GM21423 (cell line): ENCODE data around the gene SS18L1.
"Not testable (repeated sequence)": the region's sequence is repeated elsewhere in the genome, so short reads cannot be mapped to it uniquely, and the experiment has no call there.

Experiments
- ATAC-seq: cut with Tn5 transposase; IDR thresholded peaks from one replicate; pipeline ENCODE4 v1.9.1; 2021; ENCODE audit warnings: mild to moderate bottlenecking, moderate library complexity; ENCODE audit not compliant: unreplicated experiment

Gene SS18L1, protein sequence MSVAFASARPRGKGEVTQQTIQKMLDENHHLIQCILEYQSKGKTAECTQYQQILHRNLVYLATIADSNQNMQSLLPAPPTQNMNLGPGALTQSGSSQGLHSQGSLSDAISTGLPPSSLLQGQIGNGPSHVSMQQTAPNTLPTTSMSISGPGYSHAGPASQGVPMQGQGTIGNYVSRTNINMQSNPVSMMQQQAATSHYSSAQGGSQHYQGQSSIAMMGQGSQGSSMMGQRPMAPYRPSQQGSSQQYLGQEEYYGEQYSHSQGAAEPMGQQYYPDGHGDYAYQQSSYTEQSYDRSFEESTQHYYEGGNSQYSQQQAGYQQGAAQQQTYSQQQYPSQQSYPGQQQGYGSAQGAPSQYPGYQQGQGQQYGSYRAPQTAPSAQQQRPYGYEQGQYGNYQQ

DNA sequence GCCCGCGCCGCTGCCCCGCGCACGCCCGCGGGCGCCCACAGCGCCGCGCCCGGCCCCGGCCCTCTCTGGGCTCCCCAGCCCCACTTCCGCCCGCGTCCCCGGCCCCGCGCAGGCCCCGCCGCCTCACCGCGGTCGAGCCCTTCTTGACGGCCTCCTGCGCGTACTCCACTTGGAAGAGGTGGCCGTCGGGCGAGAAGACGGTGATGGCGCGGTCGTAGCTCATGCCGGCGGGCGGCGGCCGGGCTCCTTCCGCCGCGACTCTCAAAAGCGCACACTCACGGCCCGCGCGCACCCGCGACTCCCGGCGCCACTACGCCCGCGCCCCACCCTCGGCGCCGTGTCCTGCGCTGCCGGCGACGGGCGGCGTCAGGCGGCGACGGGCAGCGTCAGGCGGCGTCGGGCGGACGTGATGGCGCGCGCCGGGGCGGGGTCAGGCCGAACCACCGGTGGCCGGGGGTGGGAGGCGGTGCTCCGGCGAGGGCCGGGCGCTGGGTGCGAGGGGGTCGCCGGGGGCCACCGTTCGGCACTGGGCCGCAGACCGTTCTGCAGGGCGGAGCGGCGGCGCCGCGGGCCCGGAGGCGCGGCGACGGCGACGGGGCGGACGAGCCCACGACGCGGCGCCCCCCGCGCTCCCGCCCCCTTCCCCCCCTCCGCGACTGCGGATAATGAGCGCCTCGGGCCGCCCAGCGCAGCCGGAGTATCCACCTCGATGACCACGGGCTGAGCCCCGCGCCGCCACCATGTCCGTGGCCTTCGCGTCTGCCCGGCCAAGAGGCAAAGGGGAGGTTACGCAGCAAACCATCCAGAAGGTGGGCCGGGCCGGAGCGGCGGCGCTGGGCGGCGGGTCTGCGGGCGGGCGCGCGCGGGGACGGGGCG lies at the start of gene SS18L1, which contains the start of gene PSMA7:
Gene SS18L1 (plus strand): TSS at position 689 of the 876 bp plus-strand sequence. CDS start 52 bp downstream, at position 741.
Gene PSMA7 (minus strand): TSS at position 314 of the 876 bp plus-strand sequence. CDS start 91 bp downstream, at position 223.
- ATAC-seq, result peak; percentile 75

DNA sequence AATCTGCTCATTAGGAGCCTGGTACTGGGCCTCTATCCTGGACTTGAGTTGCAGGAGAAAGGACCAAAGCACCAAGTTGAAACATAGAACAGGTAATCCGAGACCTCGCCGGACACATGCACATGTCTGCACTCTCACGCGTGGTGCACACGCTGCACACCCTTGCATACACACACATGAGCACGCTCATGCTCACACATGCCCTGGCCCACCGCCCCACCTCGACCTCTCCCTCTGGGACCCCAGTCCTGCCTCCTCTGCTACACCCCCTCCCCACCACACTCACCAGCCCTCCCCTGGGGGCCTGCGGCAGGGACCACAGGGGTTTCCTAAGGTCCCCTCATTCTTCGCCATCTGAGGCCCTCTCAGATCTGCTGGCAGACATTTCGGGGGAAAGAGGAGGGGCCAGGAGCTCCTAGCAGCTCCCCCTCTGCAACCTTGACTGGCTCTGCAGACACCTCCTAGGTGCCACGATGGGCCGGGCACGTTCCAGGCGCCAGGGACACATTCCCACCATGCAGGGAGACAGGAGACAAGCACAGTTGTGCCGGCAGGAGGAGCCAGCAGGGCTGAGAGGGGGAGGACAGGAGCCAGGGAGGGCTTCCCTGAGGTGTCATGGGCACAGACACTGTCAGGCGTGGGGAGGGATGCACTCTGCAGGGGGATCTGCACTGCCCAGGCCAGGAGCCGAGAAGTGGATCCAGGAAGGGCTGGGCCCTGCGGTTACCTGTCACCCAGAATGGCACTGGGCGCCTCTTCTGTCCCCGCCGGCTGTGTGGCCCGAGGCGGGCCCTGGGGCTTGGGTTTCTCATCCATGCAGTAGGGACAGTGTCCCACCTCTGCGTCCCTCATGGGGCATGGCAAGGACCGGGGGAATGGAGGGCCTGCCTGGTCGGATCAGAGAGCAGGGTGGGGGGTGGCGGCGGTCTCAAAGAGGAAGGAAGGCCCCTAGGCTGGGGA lies 46.9 kb upstream of the SS18L1 start:
- no peak for ATAC-seq

DNA sequence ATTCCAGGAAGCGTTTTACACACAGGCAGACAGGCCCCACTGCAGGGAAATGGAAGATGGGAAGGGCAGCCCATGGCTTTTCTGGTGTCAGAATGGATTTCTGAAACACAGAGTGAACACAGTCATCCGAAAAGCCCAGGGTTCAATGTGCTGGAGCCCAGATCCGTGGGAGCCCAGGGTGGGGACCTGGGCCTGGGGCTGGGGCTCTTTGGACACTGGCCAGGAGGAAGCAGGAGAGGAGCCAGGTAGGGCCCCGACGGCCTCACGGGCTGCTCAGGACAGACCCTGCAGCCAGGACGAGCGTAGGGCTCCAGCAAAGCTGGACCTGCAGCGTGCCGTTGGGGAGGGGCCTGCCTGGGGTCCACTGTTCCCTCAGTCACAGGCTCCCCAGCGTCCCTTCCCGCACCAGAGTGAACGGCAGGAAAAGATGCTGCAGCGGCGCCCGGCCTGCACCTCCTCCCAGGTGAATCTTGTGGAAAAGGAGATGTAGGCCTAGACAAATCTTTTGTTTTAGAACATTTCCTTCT lies 45.6 kb upstream of the SS18L1 start:
- no peak for ATAC-seq

GRCh38 chr20:62101078-62101477 lies 42.5 kb upstream of the SS18L1 start:
- no peak for ATAC-seq

GRCh38 chr20:62103508-62104233 lies 39.9 kb upstream of the SS18L1 start:
- no peak for ATAC-seq

DNA sequence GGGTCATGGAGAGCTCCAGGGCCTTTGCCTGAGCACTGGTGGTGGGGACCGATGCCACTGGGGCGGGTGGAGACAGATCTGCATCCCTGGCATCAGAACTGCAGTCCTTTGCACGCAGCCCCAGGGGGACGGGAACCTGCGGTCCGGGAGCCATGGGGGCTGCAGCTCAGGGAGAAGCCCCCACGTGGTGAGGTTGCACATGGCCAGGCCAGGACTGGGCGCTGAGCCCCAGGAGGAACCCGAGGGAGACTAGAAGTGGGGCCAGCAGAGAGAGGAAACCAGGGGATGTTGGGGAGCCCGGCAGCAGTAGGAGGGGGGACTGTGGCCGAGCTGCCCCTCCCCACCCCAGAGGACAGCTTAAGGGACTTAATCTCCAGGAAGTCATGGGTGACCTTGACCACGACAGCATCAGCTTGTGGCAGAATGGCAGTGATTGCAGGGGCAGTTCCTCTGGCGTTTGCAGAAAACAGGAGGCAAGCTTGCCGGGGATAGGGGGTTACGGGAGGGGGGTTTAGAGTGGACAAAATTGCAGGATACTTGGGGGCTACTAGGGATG lies 39.3 kb upstream of the SS18L1 start:
- ATAC-seq, result no peak

DNA sequence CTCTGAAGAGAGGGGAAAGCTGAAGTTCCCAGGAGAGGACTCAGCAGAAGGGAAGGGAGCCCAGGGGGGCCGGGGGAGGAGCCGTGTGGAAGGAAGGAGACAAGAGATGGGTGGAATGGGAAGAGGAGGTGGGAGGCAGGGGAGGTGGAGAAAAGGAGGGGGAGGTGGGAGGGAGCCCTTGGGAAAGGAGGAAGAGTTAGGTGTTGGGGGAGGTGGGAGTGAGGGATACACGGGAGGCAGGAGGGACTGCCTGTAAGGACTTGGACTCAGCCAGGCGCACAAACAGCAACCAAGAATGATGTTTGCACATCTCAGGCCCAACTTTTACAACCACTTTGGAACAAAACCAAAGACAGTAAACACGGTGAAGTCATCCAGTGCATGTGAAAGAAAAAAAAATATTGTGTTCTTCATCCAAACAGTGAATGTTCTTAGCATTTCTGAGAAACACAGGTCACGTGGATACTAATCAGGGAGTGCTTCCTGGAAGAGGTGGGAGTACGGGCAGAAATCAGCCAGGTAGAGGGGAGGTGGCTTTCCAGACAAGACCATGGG lies 38.7 kb upstream of the SS18L1 start:
- no peak for ATAC-seq

DNA sequence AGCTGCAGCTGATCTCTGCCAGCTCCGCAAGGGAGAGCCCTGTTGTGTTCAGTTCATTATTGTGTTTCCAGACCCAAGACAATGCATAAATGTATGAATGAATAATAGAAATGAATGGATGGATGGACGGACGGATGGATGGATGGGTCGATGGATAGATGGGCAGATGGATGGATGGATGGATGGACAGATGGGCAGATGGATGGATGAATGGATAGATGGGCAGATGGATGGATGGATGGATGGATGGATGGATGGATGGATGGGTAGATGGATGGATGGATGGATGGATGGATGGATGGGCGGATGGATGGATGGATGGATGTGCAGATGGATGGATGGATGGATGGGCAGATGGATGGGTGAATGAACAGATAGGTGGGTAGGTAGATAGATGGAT lies 38.0 kb upstream of the SS18L1 start:
- ATAC-seq, result no peak

DNA sequence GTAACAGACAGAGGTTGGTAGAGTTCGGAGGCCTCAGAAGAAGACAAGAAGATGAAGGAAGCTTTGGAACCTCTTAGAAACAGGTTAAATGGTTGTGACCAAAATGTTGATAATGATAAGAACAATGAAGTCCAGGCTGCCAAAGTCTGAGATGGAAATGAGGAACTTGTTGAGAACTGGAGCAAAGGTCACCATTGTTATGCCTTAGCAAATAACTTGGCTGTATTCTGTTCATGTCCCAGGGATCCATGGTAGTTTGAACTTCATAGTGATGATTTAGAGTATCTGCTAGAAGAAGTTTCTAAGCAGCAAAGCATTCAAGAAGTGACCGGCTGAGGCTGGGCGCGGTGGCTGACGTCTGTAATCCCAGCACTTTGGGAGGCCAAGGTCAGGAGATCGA lies 32.4 kb upstream of the SS18L1 start:
- ATAC-seq, result no peak

DNA sequence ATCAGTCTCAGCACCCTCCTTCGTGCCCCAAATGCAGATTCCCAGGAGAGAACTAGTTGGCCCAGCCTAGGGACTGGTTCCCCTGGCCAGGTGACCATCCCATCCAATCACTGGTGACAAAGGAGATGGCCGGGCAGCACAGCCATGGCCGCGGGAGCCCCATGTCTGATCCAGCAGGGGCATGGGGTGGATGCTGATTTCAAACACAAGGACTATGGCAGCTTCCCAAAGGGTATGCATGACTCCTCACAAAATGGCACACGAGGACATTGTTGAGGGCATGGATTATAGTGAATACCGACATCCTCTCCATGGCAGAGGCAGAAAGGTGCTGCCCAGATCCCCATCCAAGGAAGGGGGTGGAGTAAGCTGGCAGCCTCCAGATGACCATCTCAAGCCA lies 31.2 kb upstream of the SS18L1 start:
- no peak for ATAC-seq

- ATAC-seq, result no peak
These were observed 28.7 kb upstream of the SS18L1 start for GRCh38 chr20:62114894-62115293.

- not testable (repeated sequence) for ATAC-seq
These were observed 27.7 kb upstream of the SS18L1 start for GRCh38 chr20:62115800-62116407.

- ATAC-seq, result no peak
These were observed 26.8 kb upstream of the SS18L1 start for GRCh38 chr20:62116558-62117361.

GRCh38 chr20:62117362-62117646 lies 26.3 kb upstream of the SS18L1 start:
- ATAC-seq, result no peak

- ATAC-seq, result no peak
These were observed 25.9 kb upstream of the SS18L1 start for GRCh38 chr20:62117658-62118057.

DNA sequence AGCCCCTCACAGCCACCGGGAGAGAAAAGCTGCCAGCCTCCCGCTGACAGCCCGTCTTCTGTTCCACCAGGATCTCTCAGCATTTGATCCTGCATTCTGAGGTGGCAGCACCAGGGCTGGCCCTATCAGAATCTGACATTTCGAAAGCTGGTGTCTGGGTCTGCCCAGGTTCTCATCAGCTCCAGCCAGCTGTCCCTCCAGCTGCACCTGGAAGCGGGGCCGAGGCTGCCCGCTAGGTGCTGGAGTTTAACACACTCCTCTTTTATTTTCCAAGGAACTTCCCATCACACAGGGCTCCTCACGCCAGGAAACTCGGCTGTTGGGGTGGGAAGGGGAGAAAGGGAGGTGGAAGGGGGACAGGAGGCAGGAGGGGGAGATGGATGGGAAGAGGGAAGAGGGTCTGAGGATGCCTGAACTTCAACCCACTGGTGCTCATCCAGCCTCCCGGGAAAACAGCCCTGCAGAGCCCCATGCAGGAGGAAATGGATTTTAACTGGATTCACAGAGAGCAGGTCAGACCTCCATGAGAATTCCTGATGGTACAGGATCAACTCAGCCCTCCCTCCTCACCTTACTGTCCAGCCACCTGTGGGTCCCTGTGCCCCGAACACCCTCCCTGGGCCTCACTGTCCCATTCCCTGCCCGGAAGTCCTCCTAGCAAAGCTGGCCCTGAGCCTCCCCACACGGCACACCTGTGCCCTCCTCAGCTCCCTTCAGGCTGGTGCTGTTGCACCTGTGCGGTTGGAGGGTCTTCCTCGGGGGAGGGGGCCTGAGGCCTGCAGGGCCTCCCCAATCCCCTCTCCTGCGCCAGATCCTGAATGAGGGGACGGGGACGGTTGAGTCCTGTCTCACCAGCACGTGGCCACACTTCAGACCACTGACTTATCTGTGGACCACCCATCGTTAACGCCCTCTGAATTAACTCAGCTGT lies 25.2 kb upstream of the SS18L1 start:
- ATAC-seq, result no peak

GRCh38 chr20:62119115-62119514 lies 24.5 kb upstream of the SS18L1 start:
- no peak for ATAC-seq
